ENCODE results near the gene CCDC183. TPM values are rescaled to one million over a fixed set of nuclear protein-coding genes. Genes with fewer than 3 reads are reported as not detected.

Gene CCDC183
- total RNA-seq, 4 donors from 2014 or later: 25.2 to 161 (median 63.5) TPM

DNA sequence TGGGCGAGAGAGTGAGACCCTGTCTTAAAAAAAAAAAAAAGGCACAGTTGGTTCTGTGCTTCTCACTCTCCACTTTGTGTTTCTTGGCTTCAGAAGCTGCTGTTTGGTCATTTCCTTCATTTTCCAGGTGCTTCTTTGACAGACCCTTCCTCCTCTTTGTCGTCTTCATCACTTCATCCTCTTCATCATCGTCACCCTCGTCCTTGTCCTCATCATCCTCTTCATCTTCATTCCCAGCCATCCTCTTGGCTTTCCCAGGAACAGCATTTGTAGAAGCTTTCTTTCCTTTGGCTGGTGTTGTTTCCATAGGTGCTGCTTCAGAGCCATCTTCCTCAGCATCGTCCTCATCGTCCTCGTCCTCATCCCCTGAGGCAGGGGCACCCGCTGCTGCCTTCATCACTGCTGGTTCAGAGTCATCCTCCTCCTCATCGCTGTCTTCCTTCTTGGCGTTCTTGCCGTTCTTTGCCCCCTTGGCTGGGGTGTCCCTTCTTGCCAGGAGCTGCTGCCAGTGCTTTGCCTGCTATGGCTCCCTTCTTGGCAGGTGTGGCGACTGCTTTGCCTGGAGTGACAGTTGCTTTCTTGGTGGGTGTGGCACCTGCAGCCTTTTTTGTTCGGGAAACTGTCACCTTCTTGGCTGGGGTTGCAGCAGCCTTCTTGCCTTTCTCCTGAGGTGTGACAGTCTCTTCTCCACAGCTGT lies 18.7 kb downstream of the CCDC183 start:
- H3K27me3 ChIP-seq: no peaks in the 10 kb centered on the region
- intact Hi-C loops (cut with DNase I; ENCODE audit: low total_unique reads) (no loop called here), in situ Hi-C loops (cut with MboI; ENCODE audit: low pct_ligation_motif_present in 1 of 4, low pct_unique_long_range_greater_than_20kb in 1 of 4, low sequenced_read_pairs in 3 of 4) (no loop called here)
- no peak for DNase-seq
- H3K4me3 ChIP-seq: no peak overlapping the region
- WGBS, 2 donors (ENCODE audit: low coverage in 1 of 2): 75 to 86% methylated on average over 6 to 13 of the region's 13 CpGs
- TF ChIP-seq EP300 (IDR thresholded peaks at IDR 0.05; ENCODE audit: low read depth) (no peak), POLR2A (IDR thresholded peaks at IDR 0.05) (no peak), POLR2AphosphoS5 (IDR thresholded peaks at IDR 0.05) (no peak)
- TF ChIP-seq, protein P1, sequence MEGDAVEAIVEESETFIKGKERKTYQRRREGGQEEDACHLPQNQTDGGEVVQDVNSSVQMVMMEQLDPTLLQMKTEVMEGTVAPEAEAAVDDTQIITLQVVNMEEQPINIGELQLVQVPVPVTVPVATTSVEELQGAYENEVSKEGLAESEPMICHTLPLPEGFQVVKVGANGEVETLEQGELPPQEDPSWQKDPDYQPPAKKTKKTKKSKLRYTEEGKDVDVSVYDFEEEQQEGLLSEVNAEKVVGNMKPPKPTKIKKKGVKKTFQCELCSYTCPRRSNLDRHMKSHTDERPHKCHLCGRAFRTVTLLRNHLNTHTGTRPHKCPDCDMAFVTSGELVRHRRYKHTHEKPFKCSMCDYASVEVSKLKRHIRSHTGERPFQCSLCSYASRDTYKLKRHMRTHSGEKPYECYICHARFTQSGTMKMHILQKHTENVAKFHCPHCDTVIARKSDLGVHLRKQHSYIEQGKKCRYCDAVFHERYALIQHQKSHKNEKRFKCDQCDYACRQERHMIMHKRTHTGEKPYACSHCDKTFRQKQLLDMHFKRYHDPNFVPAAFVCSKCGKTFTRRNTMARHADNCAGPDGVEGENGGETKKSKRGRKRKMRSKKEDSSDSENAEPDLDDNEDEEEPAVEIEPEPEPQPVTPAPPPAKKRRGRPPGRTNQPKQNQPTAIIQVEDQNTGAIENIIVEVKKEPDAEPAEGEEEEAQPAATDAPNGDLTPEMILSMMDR (IDR thresholded peaks at IDR 0.05): no peak
- peaks cover 2 to 14% (median 4%) of the 10 kb centered on the region in 4 donors for H3K4me1 ChIP-seq
- H3K27ac ChIP-seq: no peak overlapping the region
- peaks cover 0 to 13% (median 2%) of the 10 kb centered on the region in 4 donors for H3K36me3 ChIP-seq
- no peaks in the 10 kb centered on the region for H3K9me3 ChIP-seq

DNA sequence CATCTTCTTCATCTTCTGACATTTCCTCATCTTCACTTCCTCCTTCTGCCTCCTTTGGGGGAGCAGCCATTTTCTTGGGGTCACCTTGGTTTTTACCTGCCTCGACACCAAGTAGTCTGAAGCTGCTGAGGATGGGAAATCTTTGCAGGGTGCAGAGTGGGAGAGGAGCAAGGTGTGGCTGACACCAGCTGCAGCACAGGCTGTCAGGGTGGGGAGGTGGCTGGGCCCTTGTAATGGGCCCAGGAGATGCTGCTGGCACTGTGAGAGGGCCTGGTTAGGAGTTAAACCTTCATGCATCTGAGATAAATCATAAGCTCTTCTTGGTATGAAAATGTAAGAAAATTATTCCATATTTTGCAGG lies 19.3 kb downstream of the CCDC183 start:
- Histone ChIP-seq H3K9me3 (no peaks in the 10 kb centered on the region), H3K4me3 (no peak overlapping the region), H3K4me1 (peaks cover 0 to 8% (median 0%) of the 10 kb centered on the region in 4 donors), H3K36me3 (peaks cover 0 to 13% (median 2%) of the 10 kb centered on the region in 4 donors), H3K27me3 (no peaks in the 10 kb centered on the region), H3K27ac (no peak overlapping the region)
- TF ChIP-seq POLR2AphosphoS5 (IDR thresholded peaks at IDR 0.05): no peak
- no peak for TF ChIP-seq EP300 (IDR thresholded peaks at IDR 0.05; ENCODE audit: low read depth)
- no peak for TF ChIP-seq POLR2A (IDR thresholded peaks at IDR 0.05)
- TF ChIP-seq, protein P1 (IDR thresholded peaks at IDR 0.05): no peak
- intact Hi-C loops (cut with DNase I; ENCODE audit: low total_unique reads): no loop called here
- in situ Hi-C loops (cut with MboI; ENCODE audit: low pct_ligation_motif_present in 1 of 4, low pct_unique_long_range_greater_than_20kb in 1 of 4, low sequenced_read_pairs in 3 of 4): no loop called here
- no peak for DNase-seq
- 0 to 44% methylated on average over 1 of the region's 1 CpG for WGBS, 2 donors (ENCODE audit: low coverage in 1 of 2)

DNA sequence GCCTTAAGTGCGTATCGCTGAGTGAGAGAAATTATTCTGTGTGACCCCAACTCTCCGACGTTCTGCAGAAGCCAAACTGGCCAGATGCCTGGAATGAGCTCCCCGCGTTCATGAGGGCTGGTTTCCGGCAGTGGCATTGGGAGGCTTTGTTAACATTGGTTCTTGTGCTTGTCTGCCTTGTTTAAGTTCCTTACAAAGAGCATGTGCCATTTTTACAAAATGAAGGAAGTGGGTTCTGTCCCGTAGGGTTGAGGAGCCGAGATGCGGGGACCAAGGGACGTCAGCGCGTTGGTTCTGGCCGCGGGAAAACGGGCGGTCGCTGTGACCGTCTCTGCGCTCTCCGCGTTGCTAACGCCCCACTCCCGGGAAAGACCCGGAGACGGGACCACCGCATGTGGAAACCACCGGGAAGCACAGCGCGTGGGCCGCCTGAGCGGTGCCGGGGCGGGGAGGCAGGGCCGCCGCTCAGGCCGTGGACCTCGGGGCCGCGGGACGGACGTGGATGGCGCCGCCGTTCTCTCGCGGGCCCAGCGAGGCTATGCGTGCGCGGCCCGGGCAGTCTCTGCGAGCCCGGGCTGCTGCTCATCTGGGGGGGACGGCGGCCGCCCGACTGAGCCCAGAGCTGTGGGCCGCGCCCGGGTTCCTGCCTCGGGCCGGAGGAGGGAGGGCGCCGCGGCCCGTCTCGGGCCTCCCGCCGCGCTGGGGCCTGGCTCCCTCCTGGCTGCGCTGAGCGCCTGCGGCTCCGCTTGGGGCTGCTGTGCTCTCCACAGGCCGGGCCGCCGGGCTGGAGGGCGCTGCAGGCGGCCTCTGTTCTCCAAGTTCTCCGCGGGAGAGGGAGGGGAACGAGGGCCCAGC lies 25.1 kb downstream of the CCDC183 start:
- in situ Hi-C loops (cut with MboI; ENCODE audit: low pct_ligation_motif_present in 1 of 4, low pct_unique_long_range_greater_than_20kb in 1 of 4, low sequenced_read_pairs in 3 of 4): no loop called here
- WGBS, 2 donors (ENCODE audit: low coverage in 1 of 2): 60 to 77% methylated on average over 3 to 52 of the region's 83 CpGs
- Histone ChIP-seq H3K4me3 (peak overlapping the region in 3 of 4 donors; percentile 7 to 41 (median 18)), H3K36me3 (peaks cover 0 to 16% (median 7%) of the 10 kb centered on the region in 4 donors), H3K4me1 (peaks cover 0 to 12% (median 4%) of the 10 kb centered on the region in 4 donors), H3K9me3 (no peaks in the 10 kb centered on the region), H3K27me3 (no peaks in the 10 kb centered on the region), H3K27ac (no peak overlapping the region)
- intact Hi-C loops (cut with DNase I; ENCODE audit: low total_unique reads): no loop called here
- TF ChIP-seq, protein P1 (IDR thresholded peaks at IDR 0.05): no peak
- TF ChIP-seq POLR2A (IDR thresholded peaks at IDR 0.05) (no peak), POLR2AphosphoS5 (IDR thresholded peaks at IDR 0.05) (no peak), EP300 (IDR thresholded peaks at IDR 0.05; ENCODE audit: low read depth) (no peak)
- DNase-seq: no peak

DNA sequence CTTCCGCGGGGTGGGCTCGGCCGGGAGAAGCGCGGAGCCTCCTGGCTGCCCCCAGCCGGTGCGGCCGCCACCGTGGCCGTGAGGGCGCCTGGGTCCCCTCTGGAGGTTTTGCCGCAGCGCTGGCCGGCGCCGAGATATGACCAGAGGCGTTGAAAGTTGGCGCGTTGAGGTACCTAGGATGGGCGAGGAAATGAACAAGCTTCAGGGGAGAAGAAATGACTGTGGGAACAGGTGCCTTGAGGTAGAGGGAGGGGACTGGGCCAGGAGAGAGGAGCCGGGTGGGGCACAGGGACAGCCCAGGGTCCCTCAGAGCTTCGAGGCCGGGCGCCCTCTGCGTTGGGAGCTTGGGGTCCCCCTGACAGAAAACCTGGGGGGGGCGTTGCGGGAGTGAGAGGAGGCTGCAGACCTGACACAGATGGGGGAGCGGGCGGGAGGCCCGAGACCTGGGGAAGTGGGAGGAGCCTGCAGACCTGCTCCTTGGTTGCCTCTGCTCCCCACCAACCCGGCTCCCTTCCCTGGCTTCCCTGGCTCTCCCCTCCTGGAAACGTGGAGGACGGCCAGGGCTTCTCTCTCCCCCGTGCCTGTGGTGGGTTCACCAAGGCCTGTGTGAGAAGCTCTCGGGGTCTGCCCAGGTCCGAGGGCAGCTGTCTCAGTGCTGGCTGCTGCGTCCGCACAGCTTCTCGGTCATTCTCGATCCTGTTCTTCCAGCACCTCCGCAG lies 25.8 kb downstream of the CCDC183 start:
- Histone ChIP-seq H3K4me1 (peaks cover 0 to 12% (median 4%) of the 10 kb centered on the region in 4 donors), H3K27me3 (no peaks in the 10 kb centered on the region), H3K4me3 (peak overlapping the region in 2 of 4 donors; percentile 18 to 41), H3K9me3 (no peaks in the 10 kb centered on the region), H3K36me3 (peaks cover 0 to 20% (median 8%) of the 10 kb centered on the region in 4 donors), H3K27ac (no peak overlapping the region)
- no peak for DNase-seq
- intact Hi-C loops (cut with DNase I; ENCODE audit: low total_unique reads): no loop called here
- TF ChIP-seq, protein P1 (IDR thresholded peaks at IDR 0.05): no peak
- no peak for TF ChIP-seq POLR2AphosphoS5 (IDR thresholded peaks at IDR 0.05)
- no peak for TF ChIP-seq EP300 (IDR thresholded peaks at IDR 0.05; ENCODE audit: low read depth)
- TF ChIP-seq POLR2A (IDR thresholded peaks at IDR 0.05): no peak
- in situ Hi-C loops (cut with MboI; ENCODE audit: low pct_ligation_motif_present in 1 of 4, low pct_unique_long_range_greater_than_20kb in 1 of 4, low sequenced_read_pairs in 3 of 4): no loop called here
- WGBS, 2 donors (ENCODE audit: low coverage in 1 of 2): 40 to 95% methylated on average over 1 to 42 of the region's 42 CpGs
